ENCODE results near the gene IL7R. TPM values are rescaled to one million over a fixed set of nuclear protein-coding genes. Genes with fewer than 3 reads are reported as not detected.

Gene IL7R
- total and polyA plus RNA-seq, 7 experiments from 2014 or later: 341 to 1,298 (median 690) TPM

DNA sequence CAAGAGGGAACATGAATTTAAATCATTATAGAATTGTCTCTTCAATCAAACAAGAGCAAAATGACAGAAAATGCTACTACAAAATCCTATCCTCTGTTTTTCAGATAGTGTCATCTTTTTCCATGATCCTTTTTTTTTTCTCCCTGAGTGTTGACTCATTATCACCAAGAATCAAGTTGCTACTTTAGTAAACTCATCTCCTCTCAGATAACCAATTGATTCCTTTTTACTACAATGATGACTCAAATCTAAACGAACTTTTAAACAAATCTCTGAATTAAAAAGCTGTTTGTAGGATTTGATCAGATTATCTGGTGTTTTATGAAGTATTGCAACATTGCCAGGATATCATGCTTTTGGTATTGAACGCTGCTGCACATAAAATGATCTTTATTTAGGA lies 23.9 kb upstream of the IL7R start:
- intact Hi-C loops (cut with micrococcal nuclease): loop anchor here in 1 of 2 donors (1.0 to 2.0 kb wide), 2 partner anchors 21 to 42 kb away; no protein-coding TSS in a partner anchor
- Mint-ChIP-seq H3K4me3 (peak overlapping the region in 9 of 10 donors; percentile 16 to 78 (median 54)), H3K27ac (peak overlapping the region; percentile 79 to 98 (median 90)), H3K4me1 (peaks cover 54 to 99% (median 91%) of the 10 kb centered on the region in 7 donors), H3K27me3 (no peaks in the 10 kb centered on the region), H3K36me3 (peaks cover 0 to 19% (median 0%) of the 10 kb centered on the region in 5 donors), H3K9me3 (no peaks in the 10 kb centered on the region)
- no peak overlapping the region for H3K4me3 ChIP-seq (ENCODE audit: low read length)
- no peaks in the 10 kb centered on the region for H3K27me3 ChIP-seq (ENCODE audit: control insufficient read depth in 2 of 2, insufficient read depth in 2 of 2, low read length in 2 of 2)
- H3K36me3 ChIP-seq (ENCODE audit: control insufficient read depth in 2 of 3, insufficient read depth in 3 of 3, low read length in 3 of 3): no peaks in the 10 kb centered on the region
- ChIA-PET POLR2A (interaction anchor here (0.7 to 21.7 kb wide), 12 partner anchors 7 to 173 kb away, joined by 3 to 1069 read pairs (median 6); partner anchors contain the start of gene IL7R), CTCF (interaction anchor here (0.8 to 1.2 kb wide), 5 partner anchors 8 to 29 kb away, joined by 3 to 4 read pairs (median 3); no protein-coding TSS in a partner anchor)
- peaks cover 68 to 71% of the 10 kb centered on the region in 2 donors for H3K4me1 ChIP-seq (ENCODE audit: control insufficient read depth in 2 of 2, insufficient read depth in 2 of 2, low read length in 2 of 2)
- peak overlapping the region; percentile 30 for H3K27ac ChIP-seq (ENCODE audit: low read depth, low read length)
- ATAC-seq: no peak
- no peaks in the 10 kb centered on the region for H3K9me3 ChIP-seq (ENCODE audit: control insufficient read depth in 2 of 3, low read length in 3 of 3)
- no peak for DNase-seq

DNA sequence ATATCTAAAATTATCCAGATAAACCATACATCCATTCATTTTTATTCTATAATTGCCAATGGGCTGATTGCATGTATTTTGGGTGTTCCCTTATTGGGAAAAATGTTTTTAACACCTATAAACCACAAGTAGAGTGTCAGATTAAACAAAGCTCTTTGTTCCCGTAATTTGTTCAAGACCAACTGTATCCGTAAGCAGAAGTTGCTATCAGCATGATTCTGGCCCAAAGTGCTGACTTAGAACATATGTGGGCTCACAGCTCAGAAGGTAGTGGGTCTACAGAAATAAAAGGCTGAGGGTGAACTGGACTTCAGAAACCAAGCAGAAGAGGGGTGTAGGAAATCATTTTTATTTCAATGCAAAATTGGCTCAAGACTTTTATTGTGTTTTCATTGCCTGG lies 23.5 kb upstream of the IL7R start:
- ATAC-seq (no peak), DNase-seq (no peak)
- Mint-ChIP-seq H3K36me3 (peaks cover 0 to 20% (median 0%) of the 10 kb centered on the region in 5 donors), H3K27me3 (no peaks in the 10 kb centered on the region), H3K9me3 (peaks cover 0 to 1% (median 0%) of the 10 kb centered on the region in 11 donors), H3K27ac (peak overlapping the region; percentile 79 to 98 (median 90)), H3K4me3 (peak overlapping the region; percentile 54 to 84 (median 72)), H3K4me1 (peaks cover 53 to 99% (median 91%) of the 10 kb centered on the region in 7 donors)
- Histone ChIP-seq H3K27ac (ENCODE audit: low read depth, low read length) (peak overlapping the region; percentile 30), H3K9me3 (ENCODE audit: control insufficient read depth in 2 of 3, low read length in 3 of 3) (no peaks in the 10 kb centered on the region), H3K4me3 (ENCODE audit: low read length) (peak overlapping the region; percentile 27), H3K27me3 (ENCODE audit: control insufficient read depth in 2 of 2, insufficient read depth in 2 of 2, low read length in 2 of 2) (no peaks in the 10 kb centered on the region), H3K4me1 (ENCODE audit: control insufficient read depth in 2 of 2, insufficient read depth in 2 of 2, low read length in 2 of 2) (peaks cover 69 to 70% of the 10 kb centered on the region in 2 donors), H3K36me3 (ENCODE audit: control insufficient read depth in 2 of 3, insufficient read depth in 3 of 3, low read length in 3 of 3) (no peaks in the 10 kb centered on the region)
- CTCF ChIA-PET: interaction anchor here (0.8 to 1.4 kb wide), 7 partner anchors 9 to 30 kb away, joined by 3 to 4 read pairs (median 3); no protein-coding TSS in a partner anchor
- intact Hi-C loops (cut with micrococcal nuclease): loop anchor here in 1 of 2 donors (2.0 kb wide), 1 partner anchor 42 kb away; no protein-coding TSS in a partner anchor
- POLR2A ChIA-PET: interaction anchor here (0.6 to 21.7 kb wide), 16 partner anchors 8 to 173 kb away, joined by 3 to 1069 read pairs (median 4); partner anchors contain the start of gene IL7R

DNA sequence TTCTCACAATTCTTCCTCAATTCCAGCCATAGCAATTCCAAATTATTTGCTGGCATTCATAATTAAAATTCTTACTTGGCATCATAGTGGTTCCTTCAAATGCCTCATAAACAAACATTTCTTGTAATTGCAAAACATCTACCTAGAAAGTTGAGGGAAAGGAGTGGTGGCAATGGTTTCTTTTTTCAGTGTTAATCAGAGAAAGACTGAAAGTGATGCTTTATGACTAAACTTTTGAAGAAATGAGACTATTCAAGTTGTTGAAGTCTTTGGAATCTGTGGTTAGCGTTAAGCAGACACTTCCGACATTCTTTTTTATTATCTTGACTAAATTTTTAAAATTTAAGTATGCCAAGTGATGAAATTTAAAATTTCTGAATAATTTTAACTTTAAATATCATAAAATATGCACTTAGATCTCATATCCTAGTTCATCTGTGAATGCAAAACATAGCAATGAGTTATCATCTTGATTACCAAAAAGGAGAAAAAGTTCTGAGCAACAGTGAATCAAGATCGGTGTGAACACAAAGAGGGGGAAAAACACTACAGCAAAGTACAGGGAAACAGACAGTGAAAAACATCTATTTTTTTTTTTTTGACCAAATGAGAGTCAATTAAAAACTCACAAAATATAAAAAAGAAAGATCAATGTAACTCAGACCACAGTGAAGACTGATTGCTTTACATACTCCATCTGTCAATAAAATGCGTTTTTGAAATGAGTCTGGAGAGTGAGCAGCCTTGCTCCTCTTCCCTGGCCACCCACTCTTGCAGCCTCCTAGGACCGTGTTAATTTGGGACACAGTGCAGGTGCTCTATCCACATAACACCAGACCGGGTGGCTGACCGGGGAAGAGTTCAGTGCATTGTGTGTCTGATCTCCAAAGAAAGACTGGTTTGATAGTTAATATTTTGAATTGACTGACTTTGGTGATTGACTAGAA lies 20.6 kb upstream of the IL7R start:
- Histone ChIP-seq H3K4me3 (ENCODE audit: low read length) (peak overlapping the region; percentile 2), H3K27me3 (ENCODE audit: control insufficient read depth in 2 of 2, insufficient read depth in 2 of 2, low read length in 2 of 2) (no peaks in the 10 kb centered on the region), H3K36me3 (ENCODE audit: control insufficient read depth in 2 of 3, insufficient read depth in 3 of 3, low read length in 3 of 3) (no peaks in the 10 kb centered on the region), H3K27ac (ENCODE audit: low read depth, low read length) (peak overlapping the region; percentile 53), H3K4me1 (ENCODE audit: control insufficient read depth in 2 of 2, insufficient read depth in 2 of 2, low read length in 2 of 2) (peaks cover 60 to 61% of the 10 kb centered on the region in 2 donors), H3K9me3 (ENCODE audit: control insufficient read depth in 2 of 3, low read length in 3 of 3) (no peaks in the 10 kb centered on the region)
- CTCF ChIA-PET: no interaction called here
- Mint-ChIP-seq H3K4me3 (peak overlapping the region; percentile 31 to 87 (median 72)), H3K27ac (peak overlapping the region; percentile 82 to 97 (median 89)), H3K27me3 (no peaks in the 10 kb centered on the region), H3K9me3 (peaks cover 0 to 11% (median 0%) of the 10 kb centered on the region in 11 donors), H3K4me1 (peaks cover 46 to 100% (median 97%) of the 10 kb centered on the region in 7 donors), H3K36me3 (peaks cover 0 to 37% (median 0%) of the 10 kb centered on the region in 5 donors)
- POLR2A ChIA-PET: interaction anchor here (0.7 to 21.7 kb wide), 8 partner anchors 9 to 33 kb away, joined by 3 to 1069 read pairs (median 6); partner anchors contain the start of gene IL7R
- peak in 3 of 9 donors; percentile 30 to 47 (median 41) for DNase-seq
- intact Hi-C loops (cut with micrococcal nuclease): loop anchor here (1.0 kb wide), 3 partner anchors 9 to 18 kb away; no protein-coding TSS in a partner anchor
- ATAC-seq: peak; percentile 55

DNA sequence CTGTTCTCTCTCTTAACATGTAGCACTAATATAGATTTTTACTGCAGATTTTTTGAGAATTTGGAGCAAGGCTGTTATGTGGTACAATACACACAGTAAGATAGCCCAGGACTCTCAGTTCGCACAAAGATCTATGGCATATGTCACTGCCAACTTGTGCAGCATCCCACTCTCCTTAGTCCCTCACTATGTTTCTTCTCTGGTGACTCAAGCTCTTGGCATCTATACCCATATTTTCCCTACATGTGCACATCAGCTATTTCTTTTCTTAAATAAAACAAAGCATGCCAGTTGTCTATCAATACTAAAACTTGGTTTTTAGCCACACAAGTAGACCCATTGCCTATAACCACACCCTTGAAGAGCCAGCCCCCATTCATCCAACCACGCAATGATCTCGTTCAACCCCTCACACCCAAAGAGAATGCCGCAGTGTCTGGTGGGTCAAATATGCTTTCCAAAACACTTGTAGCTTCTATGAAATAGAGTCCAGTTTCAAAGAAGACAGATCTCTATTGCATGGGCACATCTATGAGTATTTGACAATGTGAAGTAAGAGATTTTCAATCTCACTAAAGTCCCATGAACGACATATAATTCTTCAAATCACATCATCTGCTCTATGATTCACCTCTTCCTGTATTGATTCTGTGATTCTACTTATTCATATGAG lies 18.2 kb upstream of the IL7R start:
- H3K27ac Mint-ChIP-seq: peak overlapping the region in 8 of 9 donors; percentile 15 to 97 (median 66)
- H3K4me3 Mint-ChIP-seq: peak overlapping the region; percentile 4 to 68 (median 31)
- ATAC-seq (no peak), DNase-seq (no peak)
- Histone ChIP-seq H3K36me3 (ENCODE audit: control insufficient read depth in 2 of 3, insufficient read depth in 3 of 3, low read length in 3 of 3) (no peaks in the 10 kb centered on the region), H3K27ac (ENCODE audit: low read depth, low read length) (no peak overlapping the region), H3K4me1 (ENCODE audit: control insufficient read depth in 2 of 2, insufficient read depth in 2 of 2, low read length in 2 of 2) (peaks cover 36 to 39% of the 10 kb centered on the region in 2 donors), H3K27me3 (ENCODE audit: control insufficient read depth in 2 of 2, insufficient read depth in 2 of 2, low read length in 2 of 2) (no peaks in the 10 kb centered on the region), H3K9me3 (ENCODE audit: control insufficient read depth in 2 of 3, low read length in 3 of 3) (no peaks in the 10 kb centered on the region), H3K4me3 (ENCODE audit: low read length) (no peak overlapping the region)
- intact Hi-C loops (cut with micrococcal nuclease): no loop called here
- H3K27me3 Mint-ChIP-seq: no peaks in the 10 kb centered on the region
- H3K36me3 Mint-ChIP-seq: peaks cover 4 to 38% (median 4%) of the 10 kb centered on the region in 5 donors
- CTCF ChIA-PET: no interaction called here
- peaks cover 0 to 14% (median 4%) of the 10 kb centered on the region in 11 donors for H3K9me3 Mint-ChIP-seq
- POLR2A ChIA-PET: interaction anchor here (1.2 to 2.8 kb wide), 6 partner anchors 11 to 58 kb away, joined by 3 to 38 read pairs (median 8); partner anchors contain the start of gene IL7R
- H3K4me1 Mint-ChIP-seq: peaks cover 34 to 85% (median 78%) of the 10 kb centered on the region in 7 donors

DNA sequence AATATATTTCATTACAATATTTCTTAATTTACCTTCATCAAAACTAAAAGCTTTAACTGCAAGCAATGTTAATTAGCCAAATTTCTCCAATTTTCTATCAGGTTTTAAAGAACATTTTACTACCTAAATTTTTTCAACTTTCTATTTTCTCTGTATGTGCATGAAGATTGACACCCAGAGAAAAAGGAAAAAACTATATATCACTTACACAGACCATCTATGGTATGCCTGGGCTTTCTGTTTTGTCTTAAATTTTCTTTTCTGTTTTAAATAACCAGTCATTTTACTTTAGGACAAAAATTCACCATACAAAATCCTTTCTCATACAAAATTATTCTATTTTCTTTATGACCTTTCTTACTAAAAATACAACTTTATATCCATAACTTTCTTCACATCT lies 13.8 kb upstream of the IL7R start:
- peaks cover 0 to 7% of the 10 kb centered on the region in 2 donors for H3K4me1 ChIP-seq (ENCODE audit: control insufficient read depth in 2 of 2, insufficient read depth in 2 of 2, low read length in 2 of 2)
- no peak for ATAC-seq
- ChIA-PET CTCF (interaction anchor here (1.4 kb wide), 1 partner anchor 9 kb away, joined by 3 read pairs; no protein-coding TSS in a partner anchor), POLR2A (interaction anchor here (1.2 to 2.6 kb wide), 3 partner anchors 12 to 20 kb away, joined by 3 to 9 read pairs (median 9); partner anchors contain the start of gene IL7R)
- Mint-ChIP-seq H3K4me1 (peaks cover 12 to 54% (median 37%) of the 10 kb centered on the region in 7 donors), H3K9me3 (peaks cover 3 to 50% (median 24%) of the 10 kb centered on the region in 11 donors), H3K27ac (no peak overlapping the region), H3K27me3 (no peaks in the 10 kb centered on the region), H3K4me3 (no peak overlapping the region), H3K36me3 (peaks cover 16 to 60% (median 29%) of the 10 kb centered on the region in 5 donors)
- DNase-seq: no peak
- no peak overlapping the region for H3K27ac ChIP-seq (ENCODE audit: low read depth, low read length)
- no peaks in the 10 kb centered on the region for H3K36me3 ChIP-seq (ENCODE audit: control insufficient read depth in 2 of 3, insufficient read depth in 3 of 3, low read length in 3 of 3)
- intact Hi-C loops (cut with micrococcal nuclease): no loop called here
- H3K4me3 ChIP-seq (ENCODE audit: low read length): no peak overlapping the region
- H3K27me3 ChIP-seq (ENCODE audit: control insufficient read depth in 2 of 2, insufficient read depth in 2 of 2, low read length in 2 of 2): no peaks in the 10 kb centered on the region
- H3K9me3 ChIP-seq (ENCODE audit: control insufficient read depth in 2 of 3, low read length in 3 of 3): peaks cover 8 to 13% (median 8%) of the 10 kb centered on the region in 3 experiments

Measured in naive thymus-derived CD4-positive, alpha-beta T cell (primary cell).